ENCODE measurements around the gene TAF3.

TAF3 gene

DNA sequence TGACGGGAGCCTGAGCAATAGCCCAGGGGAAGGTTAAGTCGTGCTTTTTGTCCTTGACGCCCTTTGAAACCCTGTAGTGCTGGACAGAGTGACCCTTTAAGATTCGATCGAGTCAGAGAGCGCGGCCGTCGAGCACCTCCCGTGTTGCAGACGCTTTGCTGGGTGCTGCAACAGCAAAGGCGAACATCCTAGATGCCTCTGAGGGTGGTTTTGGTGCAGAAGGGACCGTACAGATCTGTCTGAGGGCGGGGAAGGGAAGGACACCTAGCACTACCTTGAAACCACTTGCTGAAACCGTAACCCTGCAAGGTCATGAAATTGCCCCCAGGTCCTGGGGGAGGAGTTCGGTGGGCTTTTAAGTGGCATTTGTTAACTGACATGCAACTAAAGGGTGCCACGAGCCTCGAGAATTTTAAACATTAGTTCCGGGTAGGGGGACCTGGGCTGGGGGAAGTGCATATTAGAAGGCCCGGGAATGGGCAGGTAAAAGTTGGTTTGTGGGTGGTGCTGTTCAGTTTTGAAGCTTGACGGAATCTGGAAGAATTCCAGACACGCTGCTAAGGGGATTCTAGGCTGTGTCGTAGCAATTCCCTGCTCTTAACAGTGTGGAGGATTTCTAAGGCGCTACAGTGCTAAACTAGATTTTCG is 29.5 kb upstream of the TAF3 start:
- no peaks in the 10 kb centered on the region for H3F3A ChIP-seq (ENCODE audit: insufficient read depth)
- H3K9me2 ChIP-seq (replicated peaks; ENCODE audit: insufficient read depth, low read length): no peaks in the 10 kb centered on the region
- peak overlapping the region; percentile 28; the same call in 1 of the 2 replicates for H3K27ac ChIP-seq (ENCODE audit: low read depth, low read length)
- H3K36me3 ChIP-seq (ENCODE audit: low read length): no peaks in the 10 kb centered on the region
- H3K9me3 ChIP-seq (ENCODE audit: insufficient read depth, low read length): no peaks in the 10 kb centered on the region
- H3K79me2 ChIP-seq (ENCODE audit: insufficient read depth, low read length): peaks cover 99% of the 10 kb centered on the region
- H3K27me3 ChIP-seq (ENCODE audit: low read length): no peaks in the 10 kb centered on the region
- peak overlapping the region; percentile 96 for H3K4me2 ChIP-seq (ENCODE audit: low read depth, low read length, poor library complexity, severe bottlenecking)
- H2AFZ ChIP-seq (ENCODE audit: low read depth, low read length, severe bottlenecking): peak overlapping the region; percentile 76
- H3K9ac ChIP-seq (ENCODE audit: low read length): peak overlapping the region; percentile 91
- TF ChIP-seq EZH2phosphoT487 (conservative IDR thresholded peaks at IDR 0.05; ENCODE audit: low read length): no peak
- TF ChIP-seq, protein P1, sequence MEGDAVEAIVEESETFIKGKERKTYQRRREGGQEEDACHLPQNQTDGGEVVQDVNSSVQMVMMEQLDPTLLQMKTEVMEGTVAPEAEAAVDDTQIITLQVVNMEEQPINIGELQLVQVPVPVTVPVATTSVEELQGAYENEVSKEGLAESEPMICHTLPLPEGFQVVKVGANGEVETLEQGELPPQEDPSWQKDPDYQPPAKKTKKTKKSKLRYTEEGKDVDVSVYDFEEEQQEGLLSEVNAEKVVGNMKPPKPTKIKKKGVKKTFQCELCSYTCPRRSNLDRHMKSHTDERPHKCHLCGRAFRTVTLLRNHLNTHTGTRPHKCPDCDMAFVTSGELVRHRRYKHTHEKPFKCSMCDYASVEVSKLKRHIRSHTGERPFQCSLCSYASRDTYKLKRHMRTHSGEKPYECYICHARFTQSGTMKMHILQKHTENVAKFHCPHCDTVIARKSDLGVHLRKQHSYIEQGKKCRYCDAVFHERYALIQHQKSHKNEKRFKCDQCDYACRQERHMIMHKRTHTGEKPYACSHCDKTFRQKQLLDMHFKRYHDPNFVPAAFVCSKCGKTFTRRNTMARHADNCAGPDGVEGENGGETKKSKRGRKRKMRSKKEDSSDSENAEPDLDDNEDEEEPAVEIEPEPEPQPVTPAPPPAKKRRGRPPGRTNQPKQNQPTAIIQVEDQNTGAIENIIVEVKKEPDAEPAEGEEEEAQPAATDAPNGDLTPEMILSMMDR (IDR thresholded peaks at IDR 0.05; ENCODE audit: insufficient read depth, low read length, poor library complexity, severe bottlenecking): no peak
- peaks cover 18% of the 10 kb centered on the region for H4K20me1 ChIP-seq (ENCODE audit: low read depth, low read length)
- H3K4me3 ChIP-seq (ENCODE audit: insufficient read depth, low read length, poor library complexity, severe bottlenecking): peak overlapping the region; percentile 72

DNA sequence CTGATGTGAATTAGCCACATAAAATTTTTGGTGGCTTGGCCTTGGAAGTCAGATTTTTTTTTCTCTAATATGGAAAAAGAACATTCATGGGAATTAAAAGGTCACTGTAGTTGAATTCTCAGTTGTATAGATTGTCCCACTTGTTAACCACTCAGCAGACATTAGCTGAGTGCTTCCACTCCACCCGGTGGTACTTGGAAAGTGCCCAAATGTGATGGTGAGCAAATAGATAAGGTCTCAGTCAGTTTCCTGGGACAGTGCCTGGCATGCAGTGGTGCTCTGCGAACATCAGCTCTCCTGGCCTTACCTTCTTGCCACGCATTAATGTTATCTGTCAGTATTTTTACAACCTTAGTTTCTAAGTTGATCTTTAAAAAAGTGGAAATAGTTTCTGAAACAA is 28.9 kb upstream of the TAF3 start:
- Histone ChIP-seq H3K27ac (ENCODE audit: low read depth, low read length) (no peak overlapping the region), H3F3A (ENCODE audit: insufficient read depth) (no peaks in the 10 kb centered on the region), H3K4me3 (ENCODE audit: insufficient read depth, low read length, poor library complexity, severe bottlenecking) (peak overlapping the region; percentile 72), H3K9me3 (ENCODE audit: insufficient read depth, low read length) (no peaks in the 10 kb centered on the region), H3K4me2 (ENCODE audit: low read depth, low read length, poor library complexity, severe bottlenecking) (peak overlapping the region; percentile 96), H3K79me2 (ENCODE audit: insufficient read depth, low read length) (peaks cover 99% of the 10 kb centered on the region), H2AFZ (ENCODE audit: low read depth, low read length, severe bottlenecking) (no peak overlapping the region), H3K9ac (ENCODE audit: low read length) (peak overlapping the region; percentile 91), H3K36me3 (ENCODE audit: low read length) (no peaks in the 10 kb centered on the region), H3K9me2 (replicated peaks; ENCODE audit: insufficient read depth, low read length) (no peaks in the 10 kb centered on the region), H4K20me1 (ENCODE audit: low read depth, low read length) (peaks cover 24% of the 10 kb centered on the region), H3K27me3 (ENCODE audit: low read length) (no peaks in the 10 kb centered on the region)
- TF ChIP-seq EZH2phosphoT487 (conservative IDR thresholded peaks at IDR 0.05; ENCODE audit: low read length): no peak
- TF ChIP-seq, protein P1 (IDR thresholded peaks at IDR 0.05; ENCODE audit: insufficient read depth, low read length, poor library complexity, severe bottlenecking): no peak

DNA sequence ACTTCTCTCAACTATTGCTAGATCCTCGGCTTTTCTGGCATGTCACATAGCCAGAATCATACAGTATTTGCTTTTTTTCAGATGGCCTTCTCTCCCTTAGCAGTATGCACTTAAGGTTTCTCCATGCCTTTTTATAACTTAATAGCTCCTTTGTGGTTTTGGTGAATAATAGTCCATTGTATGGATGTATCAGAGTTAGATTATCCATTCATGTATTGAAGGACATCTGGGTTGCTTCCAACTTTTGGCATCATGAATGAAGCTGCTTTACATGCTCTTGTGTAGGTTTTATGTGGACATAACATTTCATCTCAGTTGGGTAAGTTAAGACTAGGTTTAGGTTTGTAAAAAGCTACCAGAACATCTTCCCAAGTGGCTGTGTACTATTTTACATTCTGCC is 25.8 kb upstream of the TAF3 start:
- peaks cover 88% of the 10 kb centered on the region for H3K79me2 ChIP-seq (ENCODE audit: insufficient read depth, low read length)
- H3K36me3 ChIP-seq (ENCODE audit: low read length): peaks cover 14% of the 10 kb centered on the region
- no peaks in the 10 kb centered on the region for H3K27me3 ChIP-seq (ENCODE audit: low read length)
- TF ChIP-seq, protein P1 (IDR thresholded peaks at IDR 0.05; ENCODE audit: insufficient read depth, low read length, poor library complexity, severe bottlenecking): no peak
- no peak for TF ChIP-seq EZH2phosphoT487 (conservative IDR thresholded peaks at IDR 0.05; ENCODE audit: low read length)
- H4K20me1 ChIP-seq (ENCODE audit: low read depth, low read length): peaks cover 40% of the 10 kb centered on the region
- no peaks in the 10 kb centered on the region for H3F3A ChIP-seq (ENCODE audit: insufficient read depth)
- no peak overlapping the region for H2AFZ ChIP-seq (ENCODE audit: low read depth, low read length, severe bottlenecking)
- no peak overlapping the region for H3K4me3 ChIP-seq (ENCODE audit: insufficient read depth, low read length, poor library complexity, severe bottlenecking)
- no peaks in the 10 kb centered on the region for H3K9me3 ChIP-seq (ENCODE audit: insufficient read depth, low read length)
- H3K9me2 ChIP-seq (replicated peaks; ENCODE audit: insufficient read depth, low read length): no peaks in the 10 kb centered on the region
- no peak overlapping the region for H3K4me2 ChIP-seq (ENCODE audit: low read depth, low read length, poor library complexity, severe bottlenecking)
- H3K27ac ChIP-seq (ENCODE audit: low read depth, low read length): no peak overlapping the region
- no peak overlapping the region for H3K9ac ChIP-seq (ENCODE audit: low read length)

Data from SU-DHL-6 (cell line).